GM12891 (cell line): ENCODE measurements around the gene MDH1.

ENCODE experiments used
- DNase-seq: peaks from one replicate; pipeline ENCODE4 v3.0.0; 2011; ENCODE audit warnings: low spot score; ENCODE audit not compliant: insufficient read length
- FAIRE-seq: peaks from 2 replicates; lab custom pipeline; 2011; peaks lifted over from hg19 to GRCh38; lab: Jason Lieb, UNC
- PAX5 ChIP-seq: IDR thresholded peaks from 2 replicates; pipeline ENCODE4 v1.6.1; 2011; ENCODE audit warnings: low read length, moderate library complexity, mild to moderate bottlenecking; ENCODE audit not compliant: insufficient read depth, severe bottlenecking
- POLR2A ChIP-seq: IDR thresholded peaks from 2 replicates; pipeline ENCODE4 v1.6.1; 2011; ENCODE audit warnings: low read depth, low read length, control low read depth
- POLR2AphosphoS5 ChIP-seq: IDR thresholded peaks from 2 replicates; pipeline ENCODE4 v1.6.1; 2011; ENCODE audit warnings: low read depth, low read length, control low read depth
- POU2F2 ChIP-seq: IDR thresholded peaks from 2 replicates; pipeline ENCODE4 v1.6.1; 2011; ENCODE audit warnings: low read depth, mild to moderate bottlenecking, control low read depth, low read length, moderate library complexity
- SPI1 ChIP-seq: IDR thresholded peaks from 2 replicates; pipeline ENCODE4 v1.6.1; 2011; ENCODE audit warnings: low read depth, low read length, control low read depth
- TAF1 ChIP-seq: IDR thresholded peaks from 2 replicates; pipeline ENCODE4 v1.6.1; 2011; ENCODE audit warnings: low read depth, low read length, control low read depth

The MDH1 gene

DNA sequence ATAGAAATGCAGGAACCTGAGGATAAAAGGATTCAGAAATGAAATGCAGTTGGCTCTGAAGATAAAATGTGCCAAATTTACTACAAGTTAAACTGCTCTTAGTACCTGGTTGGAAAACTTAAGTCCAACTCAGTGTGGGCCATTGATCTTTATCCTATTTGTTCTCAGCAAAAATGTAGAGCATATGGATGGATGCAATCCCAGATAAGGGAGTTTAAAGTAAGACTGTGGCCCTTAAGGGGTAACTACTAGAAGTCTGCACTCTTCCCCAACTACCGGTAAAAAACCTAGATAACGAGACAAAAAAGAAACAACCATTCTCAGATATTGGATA lies 63.9 kb downstream of the MDH1 start:
- TF ChIP-seq POLR2A, result no peak
- no peak for TF ChIP-seq SPI1
- no peak for TF ChIP-seq POU2F2
- TF ChIP-seq POLR2AphosphoS5, result no peak
- no peak for TF ChIP-seq PAX5
- no peak for TF ChIP-seq TAF1
- FAIRE-seq, result no peak
- no peak for DNase-seq

GRCh38 chr2:63654959-63655358 lies 66.2 kb downstream of the MDH1 start:
- FAIRE-seq (peak; percentile 63), DNase-seq (peak; percentile 20)
- TF ChIP-seq POLR2AphosphoS5 (no peak), PAX5 (no peak), POU2F2 (no peak), POLR2A (no peak), SPI1 (0 out of 2 replicates have a peak, but pooled peaks have one; percentile 26), TAF1 (no peak)
